GM23248 (cell line): Measurements from ENCODE around the gene TANK.

Experiments used
- EZH2 ChIP-seq: fragments of 200-600 bp; sonication (generic); IDR thresholded peaks from 2 replicates; pipeline ENCODE4 v1.6.1; 2018; ENCODE audit warnings: antibody characterized with exemption, mild to moderate bottlenecking; ENCODE audit not compliant: insufficient read depth, poor library complexity, severe bottlenecking
- EZH2phosphoT487 ChIP-seq: fragments of 200-600 bp; sonication (generic); IDR thresholded peaks from 2 replicates; pipeline ENCODE4 v1.6.1; 2018; ENCODE audit warnings: antibody characterized with exemption, moderate library complexity, mild to moderate bottlenecking, low read depth; ENCODE audit not compliant: insufficient read depth

- TF ChIP-seq EZH2 (no peak), EZH2phosphoT487 (no peak)
These were observed 85.4 kb downstream of the TANK start for GRCh38 chr2:161245671-161246070.
